Measurements from ENCODE around the gene WDR82.
A peak's percentile ranks its signal among the peaks of the same experiment; 100 is the strongest.

The WDR82 gene

GRCh38 chr3:52227766-52228165 is 50.7 kb downstream of the WDR82 start:
- Histone ChIP-seq H3K4me2 (ENCODE audit: low read length, poor library complexity, severe bottlenecking) (no peak overlapping the region), H2BK12ac (ENCODE audit: low read length in 2 of 2) (no peak overlapping the region), H3K14ac (ENCODE audit: low read length in 2 of 2) (no peak overlapping the region), H2BK5ac (ENCODE audit: low read depth, low read length, poor library complexity, severe bottlenecking) (no peak overlapping the region), H4K91ac (ENCODE audit: low read length) (no peak overlapping the region), H3K18ac (ENCODE audit: low read depth in 1 of 2, low read length in 2 of 2) (no peak overlapping the region), H2BK120ac (ENCODE audit: low read depth, low read length) (no peak overlapping the region), H3K79me1 (replicated peaks; ENCODE audit: low read length, poor library complexity, severe bottlenecking) (peaks cover 27% of the 10 kb centered on the region), H3K4ac (ENCODE audit: low read depth in 1 of 2, low read length in 2 of 2) (no peak overlapping the region), H3K4me1 (ENCODE audit: control insufficient read depth, insufficient read depth, low read depth, low read length) (no peaks in the 10 kb centered on the region), H3K4me3 (ENCODE audit: insufficient read depth in 1 of 2, low read depth in 1 of 2, low read length in 2 of 2) (no peak overlapping the region), H3K9me3 (ENCODE audit: control insufficient read depth, low read length) (no peaks in the 10 kb centered on the region), H2AFZ (ENCODE audit: low read depth, low read length) (no peak overlapping the region), H4K8ac (ENCODE audit: low read length) (no peak overlapping the region), H3K27me3 (ENCODE audit: control insufficient read depth in 1 of 2, insufficient read depth in 1 of 2, low read length in 2 of 2) (peaks cover 0 to 7% of the 10 kb centered on the region in 2 experiments), H3K27ac (ENCODE audit: low read length, poor library complexity, severe bottlenecking) (no peak overlapping the region), H3K36me3 (ENCODE audit: control insufficient read depth in 1 of 2, insufficient read depth in 2 of 2, low read depth in 1 of 2, low read length in 2 of 2) (peaks cover 49 to 58% of the 10 kb centered on the region in 2 experiments), H3K23ac (ENCODE audit: low read length in 2 of 2) (no peak overlapping the region), H2AK5ac (ENCODE audit: low read length, severe bottlenecking) (no peak overlapping the region), H2BK15ac (ENCODE audit: low read depth, poor library complexity, severe bottlenecking) (no peak overlapping the region), H3K9ac (ENCODE audit: low read length) (no peak overlapping the region)
- no peak for DNase-seq
- WGBS, result 83% methylated on average over 7 of the region's 7 CpGs

- Histone ChIP-seq H3K18ac (ENCODE audit: low read depth in 1 of 2, low read length in 2 of 2) (no peak overlapping the region), H3K4me1 (ENCODE audit: control insufficient read depth, insufficient read depth, low read depth, low read length) (no peaks in the 10 kb centered on the region), H2BK5ac (ENCODE audit: low read depth, low read length, poor library complexity, severe bottlenecking) (no peak overlapping the region), H3K23ac (ENCODE audit: low read length in 2 of 2) (no peak overlapping the region), H3K27me3 (ENCODE audit: control insufficient read depth in 1 of 2, insufficient read depth in 1 of 2, low read length in 2 of 2) (peaks cover 0 to 7% of the 10 kb centered on the region in 2 experiments), H2AFZ (ENCODE audit: low read depth, low read length) (no peak overlapping the region), H3K9me3 (ENCODE audit: control insufficient read depth, low read length) (no peaks in the 10 kb centered on the region), H3K14ac (ENCODE audit: low read length in 2 of 2) (no peak overlapping the region), H3K4me3 (ENCODE audit: insufficient read depth in 1 of 2, low read depth in 1 of 2, low read length in 2 of 2) (no peak overlapping the region), H2BK15ac (ENCODE audit: low read depth, poor library complexity, severe bottlenecking) (no peak overlapping the region), H4K8ac (ENCODE audit: low read length) (no peak overlapping the region), H3K36me3 (ENCODE audit: control insufficient read depth in 1 of 2, insufficient read depth in 2 of 2, low read depth in 1 of 2, low read length in 2 of 2) (peaks cover 43 to 52% of the 10 kb centered on the region in 2 experiments), H4K91ac (ENCODE audit: low read length) (no peak overlapping the region), H3K79me1 (replicated peaks; ENCODE audit: low read length, poor library complexity, severe bottlenecking) (peaks cover 22% of the 10 kb centered on the region), H3K27ac (ENCODE audit: low read length, poor library complexity, severe bottlenecking) (no peak overlapping the region), H2BK120ac (ENCODE audit: low read depth, low read length) (no peak overlapping the region), H3K4ac (ENCODE audit: low read depth in 1 of 2, low read length in 2 of 2) (no peak overlapping the region), H2BK12ac (ENCODE audit: low read length in 2 of 2) (no peak overlapping the region), H3K9ac (ENCODE audit: low read length) (no peak overlapping the region), H2AK5ac (ENCODE audit: low read length, severe bottlenecking) (no peak overlapping the region), H3K4me2 (ENCODE audit: low read length, poor library complexity, severe bottlenecking) (no peak overlapping the region)
- WGBS, result 93% methylated on average over 4 of the region's 4 CpGs
- DNase-seq, result no peak
These were observed 51.3 kb downstream of the WDR82 start for GRCh38 chr3:52227117-52227516.

DNA sequence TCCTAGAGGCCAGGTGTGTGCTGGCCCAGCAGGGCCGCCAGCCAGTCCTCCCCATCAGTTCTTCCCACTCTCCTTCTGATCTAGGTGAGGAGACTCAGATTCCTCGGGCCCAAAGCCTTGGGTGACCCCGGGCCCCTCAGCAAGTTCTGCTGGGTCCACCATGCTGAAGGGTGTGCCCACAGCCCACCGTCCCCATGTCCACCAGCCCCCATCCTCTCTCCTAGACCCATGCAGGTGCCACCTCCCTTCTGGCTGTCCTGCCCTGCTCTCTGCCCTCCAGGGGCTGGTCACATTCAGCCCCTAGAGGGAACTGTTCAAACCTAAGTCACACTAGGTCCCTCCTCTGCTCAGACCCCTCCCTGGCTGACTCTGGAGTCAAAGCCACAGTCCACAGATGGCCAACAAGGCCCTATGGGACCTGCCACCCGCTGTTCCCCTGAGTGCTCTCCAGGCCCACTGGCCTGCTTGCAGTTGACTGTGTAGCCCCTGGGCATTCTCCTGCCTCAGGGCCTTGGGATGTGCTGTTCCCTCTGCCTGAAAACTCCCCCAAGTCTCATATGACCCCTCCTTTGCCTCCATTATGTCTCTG is 52.1 kb downstream of the WDR82 start:
- Histone ChIP-seq H2BK120ac (ENCODE audit: low read depth, low read length) (no peak overlapping the region), H3K4me1 (ENCODE audit: control insufficient read depth, insufficient read depth, low read depth, low read length) (no peaks in the 10 kb centered on the region), H2AK5ac (ENCODE audit: low read length, severe bottlenecking) (no peak overlapping the region), H3K4me3 (ENCODE audit: insufficient read depth in 1 of 2, low read depth in 1 of 2, low read length in 2 of 2) (no peak overlapping the region), H3K9ac (ENCODE audit: low read length) (no peak overlapping the region), H2BK5ac (ENCODE audit: low read depth, low read length, poor library complexity, severe bottlenecking) (no peak overlapping the region), H2AFZ (ENCODE audit: low read depth, low read length) (no peak overlapping the region), H3K4me2 (ENCODE audit: low read length, poor library complexity, severe bottlenecking) (no peak overlapping the region), H4K8ac (ENCODE audit: low read length) (no peak overlapping the region), H2BK15ac (ENCODE audit: low read depth, poor library complexity, severe bottlenecking) (no peak overlapping the region), H3K18ac (ENCODE audit: low read depth in 1 of 2, low read length in 2 of 2) (no peak overlapping the region), H3K14ac (ENCODE audit: low read length in 2 of 2) (no peak overlapping the region), H3K27ac (ENCODE audit: low read length, poor library complexity, severe bottlenecking) (no peak overlapping the region), H3K9me3 (ENCODE audit: control insufficient read depth, low read length) (no peaks in the 10 kb centered on the region), H3K79me1 (replicated peaks; ENCODE audit: low read length, poor library complexity, severe bottlenecking) (peaks cover 17% of the 10 kb centered on the region), H3K4ac (ENCODE audit: low read depth in 1 of 2, low read length in 2 of 2) (no peak overlapping the region), H3K36me3 (ENCODE audit: control insufficient read depth in 1 of 2, insufficient read depth in 2 of 2, low read depth in 1 of 2, low read length in 2 of 2) (peaks cover 39 to 44% of the 10 kb centered on the region in 2 experiments), H4K91ac (ENCODE audit: low read length) (no peak overlapping the region), H3K23ac (ENCODE audit: low read length in 2 of 2) (no peak overlapping the region), H2BK12ac (ENCODE audit: low read length in 2 of 2) (no peak overlapping the region), H3K27me3 (ENCODE audit: control insufficient read depth in 1 of 2, insufficient read depth in 1 of 2, low read length in 2 of 2) (peaks cover 0 to 7% of the 10 kb centered on the region in 2 experiments)
- no peak for DNase-seq
- 94% methylated on average over 5 of the region's 5 CpGs for WGBS

- Histone ChIP-seq H3K4me1 (ENCODE audit: control insufficient read depth, insufficient read depth, low read depth, low read length) (peaks cover under 1% of the 10 kb centered on the region), H3K9me3 (ENCODE audit: control insufficient read depth, low read length) (no peaks in the 10 kb centered on the region), H3K36me3 (ENCODE audit: control insufficient read depth in 1 of 2, insufficient read depth in 2 of 2, low read depth in 1 of 2, low read length in 2 of 2) (peaks cover 32 to 37% of the 10 kb centered on the region in 2 experiments), H3K79me1 (replicated peaks; ENCODE audit: low read length, poor library complexity, severe bottlenecking) (peaks cover 12% of the 10 kb centered on the region), H2AFZ (ENCODE audit: low read depth, low read length) (no peak within 1 kb of the TSS), H3K4me2 (ENCODE audit: low read length, poor library complexity, severe bottlenecking) (no peak within 1 kb of the TSS), H2BK12ac (ENCODE audit: low read length in 2 of 2) (no peak within 1 kb of the TSS), H4K91ac (ENCODE audit: low read length) (no peak within 1 kb of the TSS), H3K23ac (ENCODE audit: low read length in 2 of 2) (no peak within 1 kb of the TSS), H3K27me3 (ENCODE audit: control insufficient read depth in 1 of 2, insufficient read depth in 1 of 2, low read length in 2 of 2) (peaks cover 0 to 7% of the 10 kb centered on the region in 2 experiments), H2AK5ac (ENCODE audit: low read length, severe bottlenecking) (no peak within 1 kb of the TSS), H3K4ac (ENCODE audit: low read depth in 1 of 2, low read length in 2 of 2) (no peak within 1 kb of the TSS), H3K27ac (ENCODE audit: low read length, poor library complexity, severe bottlenecking) (no peak within 1 kb of the TSS), H3K18ac (ENCODE audit: low read depth in 1 of 2, low read length in 2 of 2) (no peak within 1 kb of the TSS), H2BK15ac (ENCODE audit: low read depth, poor library complexity, severe bottlenecking) (no peak within 1 kb of the TSS), H4K8ac (ENCODE audit: low read length) (peak within 1 kb of the TSS; percentile 7), H3K14ac (ENCODE audit: low read length in 2 of 2) (no peak within 1 kb of the TSS), H3K4me3 (ENCODE audit: insufficient read depth in 1 of 2, low read depth in 1 of 2, low read length in 2 of 2) (no peak within 1 kb of the TSS), H2BK5ac (ENCODE audit: low read depth, low read length, poor library complexity, severe bottlenecking) (no peak within 1 kb of the TSS), H3K9ac (ENCODE audit: low read length) (no peak within 1 kb of the TSS), H2BK120ac (ENCODE audit: low read depth, low read length) (no peak within 1 kb of the TSS)
- 82% methylated on average over 7 of the region's 9 CpGs for WGBS
- DNase-seq, result no peak
These were observed 52.8 kb downstream of the WDR82 start, which contains the start of gene TLR9 for GRCh38 chr3:52225452-52226228. Gene TLR9 (minus strand): TSS chr3:52225645. CDS start chr3:52225529, 116 bp downstream.

Data from mesenchymal stem cell (in vitro differentiated cells and primary cell).